ENCODE results near the gene GBGT1.

Gene GBGT1

DNA sequence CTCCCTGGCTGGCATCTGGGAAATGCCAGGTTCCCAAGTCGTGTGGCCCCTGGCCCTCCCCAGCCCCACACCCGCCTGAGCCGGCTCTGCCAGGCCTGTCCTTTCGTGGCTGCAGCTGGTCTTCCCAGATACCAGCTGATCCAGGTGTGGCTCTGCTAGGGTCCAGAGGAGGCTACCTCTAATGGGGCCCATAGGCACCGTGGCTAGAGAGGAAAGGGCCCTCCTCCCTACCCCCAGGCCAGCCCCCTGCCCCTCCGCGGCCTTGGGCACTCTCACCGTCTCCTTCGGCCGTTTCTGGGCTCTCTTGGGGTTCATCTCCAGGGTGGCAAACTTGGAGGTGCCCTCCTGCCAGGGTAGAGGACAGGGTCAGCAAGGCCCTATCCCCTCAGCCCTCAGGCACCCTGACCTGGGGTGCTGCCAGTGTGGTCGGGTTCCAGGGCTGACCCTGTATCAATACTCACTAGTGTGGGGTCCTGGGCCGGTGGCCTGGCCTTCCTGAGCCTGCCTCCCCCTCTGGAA is 59.7 kb downstream of the GBGT1 start:
- no peaks in the 10 kb centered on the region for H3K9me3 Mint-ChIP-seq
- peaks cover 41% of the 10 kb centered on the region for H3K36me3 Mint-ChIP-seq (ENCODE audit: low read depth)
- no peaks in the 10 kb centered on the region for H3K27me3 Mint-ChIP-seq
- H3K4me1 Mint-ChIP-seq (ENCODE audit: low read depth) = no peaks in the 10 kb centered on the region
- H3K4me3 Mint-ChIP-seq = no peak overlapping the region
- no peak overlapping the region for H3K27ac Mint-ChIP-seq

DNA sequence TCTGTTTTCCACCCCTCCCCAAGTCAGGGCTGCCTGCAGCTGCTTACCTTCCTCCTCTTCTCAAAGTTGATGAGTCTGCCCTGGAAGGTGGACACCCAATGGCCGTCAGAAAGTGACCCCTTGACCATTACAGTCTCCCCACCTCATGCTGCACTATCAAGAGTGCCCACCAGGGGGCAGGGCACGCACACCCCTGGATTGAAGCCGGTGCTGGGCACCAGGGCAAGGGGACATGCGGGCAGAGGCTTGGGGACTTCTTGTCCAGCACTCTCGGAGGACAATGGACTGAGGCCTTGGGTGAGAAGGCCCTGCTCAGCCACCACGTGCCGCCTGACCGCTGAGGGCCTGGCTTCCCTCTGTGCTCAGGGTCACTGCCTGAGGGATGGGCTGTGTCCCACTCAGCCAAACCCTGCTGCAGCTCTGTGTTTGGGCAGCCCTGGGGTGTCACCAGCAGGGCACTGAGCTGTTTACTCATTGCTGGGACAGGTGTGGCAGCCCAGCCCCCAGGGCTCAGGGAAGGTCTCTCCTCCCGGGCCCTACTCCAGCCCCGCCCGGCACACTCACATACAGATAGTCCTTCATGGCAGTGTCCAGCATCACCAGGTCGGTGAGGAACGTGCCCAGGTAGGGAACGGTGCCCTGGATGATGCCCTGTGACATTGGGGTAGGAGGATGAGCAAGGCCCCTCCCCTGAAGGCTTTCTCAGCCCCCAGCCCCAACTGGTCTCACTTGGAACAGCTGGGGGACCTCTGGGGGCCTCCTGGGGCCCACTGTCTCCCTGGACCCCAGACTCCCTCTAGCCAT is 60.3 kb downstream of the GBGT1 start:
- Mint-ChIP-seq H3K27ac (no peak overlapping the region), H3K4me1 (ENCODE audit: low read depth) (no peaks in the 10 kb centered on the region), H3K9me3 (no peaks in the 10 kb centered on the region), H3K4me3 (no peak overlapping the region), H3K36me3 (ENCODE audit: low read depth) (peaks cover 47% of the 10 kb centered on the region), H3K27me3 (no peaks in the 10 kb centered on the region)
